Ectodermal cell (in vitro differentiated cells): ENCODE data around the gene KIR2DL3.
"Not testable (repeated sequence)": the region's sequence is repeated elsewhere in the genome, so short reads cannot be mapped to it uniquely, and the experiment has no call there.

Experiments
- H3K27ac ChIP-seq: 2 replicates; pipeline ENCODE4 v1.7.0; 2013; ENCODE audit warnings: mild to moderate bottlenecking, low read depth, low read length; ENCODE audit not compliant: insufficient read depth, poor library complexity, severe bottlenecking
- H3K27me3 ChIP-seq: 2 replicates; pipeline ENCODE4 v1.7.0; 2013; ENCODE audit warnings: mild to moderate bottlenecking, low read length; ENCODE audit not compliant: insufficient read depth, control insufficient read depth, poor library complexity, severe bottlenecking
- H3K36me3 ChIP-seq: one replicate; pipeline ENCODE4 v1.7.0; 2013; ENCODE audit warnings: low read length; ENCODE audit not compliant: control insufficient read depth, insufficient read depth
- H3K4me1 ChIP-seq: one replicate; pipeline ENCODE4 v1.7.0; 2013; ENCODE audit warnings: low read length; ENCODE audit not compliant: control insufficient read depth, insufficient read depth
- H3K4me3 ChIP-seq: 2 replicates; pipeline ENCODE4 v1.7.0; 2013; ENCODE audit warnings: low read depth, low read length, control low read depth; ENCODE audit not compliant: insufficient read depth
- H3K9me3 ChIP-seq: 2 replicates; pipeline ENCODE4 v1.7.0; 2013; ENCODE audit warnings: mild to moderate bottlenecking, low read length, moderate library complexity; ENCODE audit not compliant: control insufficient read depth
- WGBS, 2 experiments: methylation state at CpG; one replicate each; pipeline ENCODE4 v1.1.7; 2013; ENCODE audit warnings: missing lambda C conversion rate in 2 of 2; 5-methylcytosine and 5-hydroxymethylcytosine counted together

KIR2DL3 gene

DNA sequence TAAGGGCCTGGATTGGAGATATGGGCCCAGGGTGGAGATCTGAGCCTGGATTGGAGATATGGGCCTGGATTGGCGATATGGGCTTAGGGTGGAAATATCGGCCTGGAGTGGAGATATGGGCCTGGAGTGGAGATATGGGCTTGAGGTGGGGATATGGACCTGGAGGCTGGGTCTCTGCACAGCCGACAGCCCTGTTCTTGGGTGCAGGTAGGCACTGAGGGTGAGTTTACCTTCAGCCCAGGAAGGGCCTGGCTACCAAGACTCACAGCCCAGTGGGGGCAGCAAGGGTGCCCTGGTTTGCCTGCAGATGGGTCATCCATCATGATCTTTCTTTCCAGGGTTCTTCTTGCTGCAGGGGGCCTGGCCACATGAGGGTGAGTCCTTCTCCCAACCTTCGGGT lies 32.2 kb downstream of the KIR2DL3 start:
- not testable (repeated sequence) for H3K4me3 ChIP-seq, H3K4me1 ChIP-seq, H3K27me3 ChIP-seq, H3K27ac ChIP-seq, H3K9me3 ChIP-seq, H3K36me3 ChIP-seq
- WGBS, 2 experiments, result 79 to 90% methylated on average over 3 to 4 of the region's 4 CpGs

DNA sequence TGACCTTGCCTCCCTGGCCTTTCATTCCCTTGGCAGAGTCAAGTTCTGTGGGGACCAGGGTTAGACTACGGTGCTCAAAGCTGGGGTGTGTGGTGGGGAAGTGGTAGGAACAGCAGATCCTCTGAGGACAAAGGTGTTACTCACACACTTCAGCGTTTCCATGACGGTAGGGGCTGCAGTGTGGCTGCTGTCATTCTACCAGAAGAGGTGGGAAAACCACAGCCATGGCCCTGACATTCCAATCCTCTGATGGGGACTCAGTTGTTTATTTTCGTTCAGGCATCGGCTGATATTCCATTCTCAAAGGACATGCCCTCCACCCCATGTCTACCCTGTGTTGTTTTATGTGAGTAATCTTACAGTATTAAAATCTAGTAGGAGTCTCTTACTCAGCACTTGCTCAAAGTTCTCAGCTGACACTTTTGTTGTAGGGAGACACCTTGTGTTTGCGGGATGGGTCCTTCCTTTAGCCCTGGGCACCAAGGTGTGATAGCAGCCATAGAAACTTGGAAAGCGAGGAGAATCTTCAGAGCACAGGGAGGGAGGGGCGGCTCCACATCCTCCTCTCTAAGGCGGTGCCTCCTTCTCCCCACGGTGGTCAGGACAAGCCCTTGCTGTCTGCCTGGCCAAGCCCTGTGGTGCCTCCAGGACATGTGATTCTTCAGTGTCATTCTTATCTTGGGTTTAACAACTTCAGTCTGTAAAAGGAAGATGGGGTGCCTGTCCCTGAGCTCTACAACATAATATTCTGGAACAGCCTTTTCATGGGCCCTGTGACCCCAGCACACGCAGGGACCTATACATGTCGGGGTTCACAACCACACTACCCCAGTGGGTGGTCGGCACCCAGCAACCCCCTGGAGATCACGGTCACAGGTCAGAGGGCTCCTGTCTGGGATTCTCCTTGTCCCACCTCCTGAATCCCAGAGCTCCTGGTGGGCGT lies 33.0 kb downstream of the KIR2DL3 start:
- H3K9me3 ChIP-seq, H3K4me3 ChIP-seq, H3K27me3 ChIP-seq, H3K4me1 ChIP-seq, H3K36me3 ChIP-seq, H3K27ac ChIP-seq: not testable (repeated sequence)
- WGBS, 2 experiments, result 71 to 78% methylated on average over 12 to 14 of the region's 15 CpGs

DNA sequence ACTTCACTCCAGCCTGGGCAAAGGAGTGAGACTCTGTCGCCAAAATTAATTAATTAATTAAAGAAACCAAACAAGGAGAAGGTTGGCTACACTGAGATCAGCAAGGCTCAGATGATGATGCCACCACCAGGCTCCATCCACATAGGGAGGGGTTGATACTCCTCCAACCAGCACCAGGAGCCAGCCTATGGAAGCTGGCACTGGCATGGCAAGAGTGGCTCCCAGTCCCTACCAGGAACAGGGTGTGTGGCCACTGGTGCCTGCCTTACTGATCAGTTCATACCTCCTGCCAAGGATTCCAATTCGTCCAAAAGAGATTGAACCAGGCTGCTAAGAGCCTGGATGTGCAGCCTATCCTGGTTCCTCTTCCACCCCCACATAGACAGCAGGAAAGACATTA lies 34.4 kb downstream of the KIR2DL3 start:
- not testable (repeated sequence) for H3K27me3 ChIP-seq, H3K4me3 ChIP-seq, H3K36me3 ChIP-seq, H3K4me1 ChIP-seq, H3K9me3 ChIP-seq, H3K27ac ChIP-seq
- WGBS, 2 experiments, result 0 to 11% methylated on average over 1 to 2 of the region's 2 CpGs

DNA sequence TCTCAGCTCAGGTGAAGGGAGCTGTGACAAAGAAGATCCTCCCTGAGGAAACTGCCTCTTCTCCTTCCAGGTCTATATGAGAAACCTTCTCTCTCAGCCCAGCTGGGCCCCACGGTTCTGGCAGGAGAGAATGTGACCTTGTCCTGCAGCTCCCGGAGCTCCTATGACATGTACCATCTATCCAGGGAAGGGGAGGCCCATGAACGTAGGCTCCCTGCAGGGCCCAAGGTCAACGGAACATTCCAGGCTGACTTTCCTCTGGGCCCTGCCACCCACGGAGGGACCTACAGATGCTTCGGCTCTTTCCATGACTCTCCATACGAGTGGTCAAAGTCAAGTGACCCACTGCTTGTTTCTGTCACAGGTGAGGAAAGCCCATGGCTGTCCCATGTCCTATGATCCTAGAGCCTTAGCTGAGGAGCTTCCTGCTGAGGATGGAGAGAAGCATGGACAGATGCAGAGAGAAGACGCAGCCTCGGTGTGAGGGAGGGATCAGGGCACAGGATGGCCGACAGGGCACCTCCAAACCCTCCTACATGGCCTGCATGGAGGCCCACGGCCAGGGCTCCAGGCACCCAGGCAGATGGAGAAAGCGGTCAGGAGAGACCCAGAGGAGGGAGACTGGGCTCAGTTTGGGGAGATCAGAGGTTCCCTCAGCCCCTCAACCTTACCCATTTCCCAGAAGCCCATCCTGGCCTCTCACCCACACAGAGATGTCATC lies 36.9 kb downstream of the KIR2DL3 start:
- not testable (repeated sequence) for H3K4me1 ChIP-seq, H3K4me3 ChIP-seq, H3K27me3 ChIP-seq, H3K9me3 ChIP-seq, H3K27ac ChIP-seq, H3K36me3 ChIP-seq
- 73% methylated on average over 11 to 12 of the region's 12 CpGs for WGBS, 2 experiments

DNA sequence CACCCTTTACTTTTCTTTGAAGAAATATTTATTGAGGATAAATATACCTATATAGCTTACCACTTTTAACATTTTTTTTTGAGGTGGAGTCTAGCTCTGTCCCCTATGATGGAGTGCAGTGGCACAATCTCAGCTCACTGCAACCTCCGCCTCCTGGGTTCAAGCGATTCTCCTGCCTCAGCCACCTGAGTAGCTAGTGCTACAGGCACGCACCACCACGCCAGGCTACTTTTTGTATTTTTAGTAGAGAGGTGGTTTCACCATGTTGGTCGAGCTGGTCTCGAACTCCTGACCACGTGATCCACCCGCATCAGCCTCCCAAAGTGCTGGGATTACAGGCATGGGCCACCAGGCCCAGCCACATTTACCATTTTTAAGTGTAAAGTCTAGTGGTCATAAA lies 37.5 kb downstream of the KIR2DL3 start:
- not testable (repeated sequence) for H3K27ac ChIP-seq, H3K27me3 ChIP-seq, H3K4me3 ChIP-seq, H3K36me3 ChIP-seq, H3K4me1 ChIP-seq, H3K9me3 ChIP-seq
- WGBS, 2 experiments, result 67 to 79% methylated on average over 6 to 8 of the region's 8 CpGs

DNA sequence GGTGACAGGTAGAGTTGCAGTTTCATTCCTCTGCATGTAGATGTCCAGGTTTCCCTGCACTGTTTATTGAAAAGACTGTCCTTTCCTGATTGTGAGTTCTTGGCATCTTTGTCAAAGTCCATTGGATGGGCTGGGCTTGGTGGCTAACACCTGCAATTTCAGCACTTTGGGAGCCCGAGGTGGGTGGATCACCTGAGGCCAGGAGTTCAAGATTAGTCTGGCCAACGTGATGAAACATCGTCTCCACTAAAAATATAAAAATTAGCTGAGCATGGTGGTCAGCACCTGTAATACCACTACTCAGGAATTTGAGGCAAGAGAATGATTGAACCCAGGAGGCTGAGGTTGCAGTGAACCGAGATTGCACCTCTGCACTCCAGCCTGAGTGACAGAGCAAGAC lies 39.5 kb downstream of the KIR2DL3 start:
- H3K36me3 ChIP-seq, H3K4me1 ChIP-seq, H3K27ac ChIP-seq, H3K4me3 ChIP-seq, H3K27me3 ChIP-seq, H3K9me3 ChIP-seq: not testable (repeated sequence)
- 61 to 62% methylated on average over 3 to 4 of the region's 4 CpGs for WGBS, 2 experiments

DNA sequence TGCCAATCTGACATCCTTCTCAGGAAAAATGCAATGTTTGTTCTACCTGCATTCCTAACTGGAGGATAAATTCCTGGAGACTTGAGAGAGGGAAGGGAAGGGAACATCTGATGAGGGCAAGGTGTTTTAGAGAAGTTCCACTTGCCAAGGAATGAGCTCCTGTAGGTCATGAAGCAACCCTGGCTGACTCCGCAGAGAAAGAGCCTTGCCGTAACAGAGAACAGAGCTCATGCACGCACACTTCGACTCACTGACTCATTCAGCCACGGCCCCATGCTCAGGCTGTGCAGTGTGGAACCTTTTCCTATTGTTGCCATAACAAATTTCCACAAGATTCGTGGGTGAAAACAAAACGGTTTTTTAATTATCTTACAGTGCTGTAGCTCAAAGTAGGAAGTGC lies 40.6 kb downstream of the KIR2DL3 start:
- H3K36me3 ChIP-seq, H3K27me3 ChIP-seq, H3K4me3 ChIP-seq, H3K4me1 ChIP-seq, H3K9me3 ChIP-seq, H3K27ac ChIP-seq: not testable (repeated sequence)
- 59 to 69% methylated on average over 5 to 6 of the region's 7 CpGs for WGBS, 2 experiments

DNA sequence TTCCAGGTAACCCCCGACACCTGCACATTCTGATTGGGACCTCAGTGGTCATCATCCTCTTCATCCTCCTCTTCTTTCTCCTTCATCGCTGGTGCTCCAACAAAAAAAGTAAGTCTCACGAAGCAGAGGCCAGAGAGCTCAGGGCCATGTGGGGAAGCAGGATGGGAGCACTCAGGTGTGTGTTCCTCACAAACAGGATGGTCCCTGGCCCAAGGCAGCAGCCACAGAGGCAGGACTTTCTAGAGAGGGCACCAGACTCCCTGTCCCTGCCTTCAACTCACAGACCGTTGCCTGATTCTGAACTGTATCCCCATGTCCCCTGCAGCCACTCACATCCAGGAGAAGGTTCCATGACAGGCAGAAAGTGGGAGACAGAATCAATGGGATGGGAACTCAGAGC lies 44.6 kb downstream of the KIR2DL3 start:
- WGBS, 2 experiments, result 43 to 44% methylated on average over 3 of the region's 4 CpGs
- not testable (repeated sequence) for H3K27ac ChIP-seq, H3K36me3 ChIP-seq, H3K4me1 ChIP-seq, H3K27me3 ChIP-seq, H3K9me3 ChIP-seq, H3K4me3 ChIP-seq

DNA sequence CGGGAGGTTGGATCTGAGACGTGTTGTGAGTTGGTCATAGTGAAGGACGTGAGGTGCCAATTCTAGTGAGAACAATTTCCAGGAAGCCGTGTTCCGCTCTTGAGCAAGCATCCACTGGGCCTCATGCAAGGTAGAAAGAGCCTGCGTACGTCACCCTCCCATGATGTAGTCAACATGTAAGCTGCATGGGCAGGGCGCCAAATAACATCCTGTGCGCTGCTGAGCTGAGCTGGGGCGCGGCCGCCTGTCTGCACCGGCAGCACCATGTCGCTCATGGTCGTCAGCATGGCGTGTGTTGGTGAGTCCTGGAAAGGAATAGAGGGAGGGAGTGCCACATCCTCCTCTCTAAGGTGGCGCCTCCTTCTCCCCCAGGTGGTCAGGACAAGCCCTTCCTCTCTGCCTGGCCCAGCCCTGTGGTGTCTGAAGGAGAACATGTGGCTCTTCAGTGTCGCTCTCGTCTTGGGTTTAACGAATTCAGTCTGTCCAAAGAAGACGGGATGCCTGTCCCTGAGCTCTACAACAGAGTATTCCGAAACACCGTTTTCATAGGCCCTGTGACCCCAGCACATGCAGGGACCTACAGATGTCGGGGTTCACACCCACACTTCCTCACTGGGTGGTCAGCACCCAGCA lies 47.9 kb downstream of the KIR2DL3 start:
- not testable (repeated sequence) for H3K4me3 ChIP-seq, H3K36me3 ChIP-seq, H3K9me3 ChIP-seq, H3K27me3 ChIP-seq, H3K4me1 ChIP-seq, H3K27ac ChIP-seq
- 83 to 84% methylated on average over 24 of the region's 24 CpGs for WGBS, 2 experiments

DNA sequence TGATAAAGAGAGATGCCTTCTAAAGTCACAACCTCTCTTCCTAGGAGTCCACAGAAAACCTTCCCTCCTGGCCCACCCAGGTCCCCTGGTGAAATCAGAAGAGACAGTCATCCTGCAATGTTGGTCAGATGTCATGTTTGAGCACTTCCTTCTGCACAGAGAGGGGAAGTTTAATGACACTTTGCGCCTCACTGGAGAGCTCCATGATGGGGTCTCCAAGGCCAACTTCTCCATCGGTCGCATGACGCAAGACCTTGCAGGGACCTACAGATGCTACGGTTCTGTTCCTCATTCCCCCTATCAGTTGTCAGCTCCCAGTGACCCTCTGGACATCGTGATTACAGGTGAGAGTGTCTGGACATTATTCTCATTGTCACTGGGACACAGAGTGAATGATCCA lies 49.8 kb downstream of the KIR2DL3 start:
- 76 to 82% methylated on average over 6 of the region's 6 CpGs for WGBS, 2 experiments
- not testable (repeated sequence) for H3K9me3 ChIP-seq, H3K36me3 ChIP-seq, H3K4me3 ChIP-seq, H3K4me1 ChIP-seq, H3K27ac ChIP-seq, H3K27me3 ChIP-seq
